NB4 (cell line): ENCODE data around the gene LIPH.

Experiments
- MYC ChIP-seq: IDR thresholded peaks from 2 replicates; pipeline ENCODE4 v1.6.1; 2011; ENCODE audit warnings: low read depth, low read length
- POLR2A ChIP-seq: IDR thresholded peaks from 2 replicates; pipeline ENCODE4 v1.6.1; 2011; ENCODE audit warnings: mild to moderate bottlenecking; ENCODE audit not compliant: insufficient read length; ENCODE audit errors: extremely low read depth
- TF ChIP-seq, protein P1 (sequence below): IDR thresholded peaks from 2 replicates; pipeline ENCODE4 v1.6.1; 2011; ENCODE audit warnings: low read depth, low read length
- TF ChIP-seq, protein P2 (sequence below): IDR thresholded peaks from one replicate; pipeline ENCODE4 v1.5.1; 2012; ENCODE audit warnings: low read depth, low read length

DNA sequence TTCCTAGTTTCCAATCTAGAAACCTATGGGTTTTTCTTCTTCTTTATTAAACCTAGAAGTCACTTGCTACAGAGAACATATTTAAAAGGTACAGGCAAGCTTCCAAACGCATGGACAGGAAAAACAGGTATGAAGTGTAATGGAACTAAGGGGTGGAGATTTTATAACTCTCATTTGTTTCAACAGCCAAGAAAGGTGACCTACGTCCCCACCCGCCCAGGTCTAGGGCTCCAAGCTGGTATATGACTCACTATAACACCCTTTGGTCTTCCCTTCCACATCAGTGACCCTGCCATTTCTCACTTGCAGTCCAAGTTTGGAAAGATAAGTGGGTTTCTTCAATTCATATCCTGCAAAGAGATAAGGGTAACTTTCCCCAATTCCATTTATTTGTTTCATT lies 6.0 kb upstream of the LIPH start:
- TF ChIP-seq, protein P1, sequence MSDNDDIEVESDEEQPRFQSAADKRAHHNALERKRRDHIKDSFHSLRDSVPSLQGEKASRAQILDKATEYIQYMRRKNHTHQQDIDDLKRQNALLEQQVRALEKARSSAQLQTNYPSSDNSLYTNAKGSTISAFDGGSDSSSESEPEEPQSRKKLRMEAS: no peak
- TF ChIP-seq, protein P2, sequence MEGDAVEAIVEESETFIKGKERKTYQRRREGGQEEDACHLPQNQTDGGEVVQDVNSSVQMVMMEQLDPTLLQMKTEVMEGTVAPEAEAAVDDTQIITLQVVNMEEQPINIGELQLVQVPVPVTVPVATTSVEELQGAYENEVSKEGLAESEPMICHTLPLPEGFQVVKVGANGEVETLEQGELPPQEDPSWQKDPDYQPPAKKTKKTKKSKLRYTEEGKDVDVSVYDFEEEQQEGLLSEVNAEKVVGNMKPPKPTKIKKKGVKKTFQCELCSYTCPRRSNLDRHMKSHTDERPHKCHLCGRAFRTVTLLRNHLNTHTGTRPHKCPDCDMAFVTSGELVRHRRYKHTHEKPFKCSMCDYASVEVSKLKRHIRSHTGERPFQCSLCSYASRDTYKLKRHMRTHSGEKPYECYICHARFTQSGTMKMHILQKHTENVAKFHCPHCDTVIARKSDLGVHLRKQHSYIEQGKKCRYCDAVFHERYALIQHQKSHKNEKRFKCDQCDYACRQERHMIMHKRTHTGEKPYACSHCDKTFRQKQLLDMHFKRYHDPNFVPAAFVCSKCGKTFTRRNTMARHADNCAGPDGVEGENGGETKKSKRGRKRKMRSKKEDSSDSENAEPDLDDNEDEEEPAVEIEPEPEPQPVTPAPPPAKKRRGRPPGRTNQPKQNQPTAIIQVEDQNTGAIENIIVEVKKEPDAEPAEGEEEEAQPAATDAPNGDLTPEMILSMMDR: no peak
- TF ChIP-seq POLR2A: no peak
- no peak for TF ChIP-seq MYC
